ENCODE results near the gene CAPSL.

DNA sequence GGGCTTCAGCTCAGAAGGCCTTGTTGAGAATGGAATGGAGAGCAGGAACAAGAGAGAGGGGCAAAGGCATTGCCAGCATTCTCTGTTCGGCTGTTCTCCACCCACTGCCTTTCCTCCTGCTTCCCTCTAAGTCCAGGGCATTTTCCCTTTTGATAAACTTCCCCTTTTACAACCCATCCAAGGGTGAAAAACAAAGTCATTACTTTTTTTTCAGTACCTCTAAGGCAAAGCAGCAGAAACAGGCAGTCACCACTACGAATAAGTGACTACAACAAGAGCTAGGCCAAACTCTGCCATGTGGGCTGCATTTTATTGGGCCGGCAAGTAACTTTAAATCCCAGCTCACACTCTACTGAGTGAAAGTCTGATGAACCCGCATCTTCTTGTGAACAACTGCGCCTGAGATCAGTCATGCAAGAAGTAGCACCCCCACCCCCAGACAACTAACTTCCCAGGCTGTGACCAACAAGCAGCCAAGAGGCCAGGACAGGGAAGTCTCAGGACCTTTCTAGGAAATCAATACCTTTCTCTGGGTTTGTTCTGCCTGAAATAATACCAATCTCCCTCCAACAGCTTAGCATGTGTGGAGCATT, 68.6 kb downstream of the CAPSL start:
- TF ChIP-seq, protein P1, sequence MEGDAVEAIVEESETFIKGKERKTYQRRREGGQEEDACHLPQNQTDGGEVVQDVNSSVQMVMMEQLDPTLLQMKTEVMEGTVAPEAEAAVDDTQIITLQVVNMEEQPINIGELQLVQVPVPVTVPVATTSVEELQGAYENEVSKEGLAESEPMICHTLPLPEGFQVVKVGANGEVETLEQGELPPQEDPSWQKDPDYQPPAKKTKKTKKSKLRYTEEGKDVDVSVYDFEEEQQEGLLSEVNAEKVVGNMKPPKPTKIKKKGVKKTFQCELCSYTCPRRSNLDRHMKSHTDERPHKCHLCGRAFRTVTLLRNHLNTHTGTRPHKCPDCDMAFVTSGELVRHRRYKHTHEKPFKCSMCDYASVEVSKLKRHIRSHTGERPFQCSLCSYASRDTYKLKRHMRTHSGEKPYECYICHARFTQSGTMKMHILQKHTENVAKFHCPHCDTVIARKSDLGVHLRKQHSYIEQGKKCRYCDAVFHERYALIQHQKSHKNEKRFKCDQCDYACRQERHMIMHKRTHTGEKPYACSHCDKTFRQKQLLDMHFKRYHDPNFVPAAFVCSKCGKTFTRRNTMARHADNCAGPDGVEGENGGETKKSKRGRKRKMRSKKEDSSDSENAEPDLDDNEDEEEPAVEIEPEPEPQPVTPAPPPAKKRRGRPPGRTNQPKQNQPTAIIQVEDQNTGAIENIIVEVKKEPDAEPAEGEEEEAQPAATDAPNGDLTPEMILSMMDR (conservative IDR thresholded peaks at IDR 0.05), result no peak
- TF ChIP-seq EZH2 (IDR thresholded peaks at IDR 0.05; ENCODE audit: low read depth), result no peak

Measured in PC-9 (cell line).